ENCODE results near the gene TRNT1.
A peak's percentile ranks its signal among the peaks of the same experiment; 100 is the strongest.

Gene TRNT1

DNA sequence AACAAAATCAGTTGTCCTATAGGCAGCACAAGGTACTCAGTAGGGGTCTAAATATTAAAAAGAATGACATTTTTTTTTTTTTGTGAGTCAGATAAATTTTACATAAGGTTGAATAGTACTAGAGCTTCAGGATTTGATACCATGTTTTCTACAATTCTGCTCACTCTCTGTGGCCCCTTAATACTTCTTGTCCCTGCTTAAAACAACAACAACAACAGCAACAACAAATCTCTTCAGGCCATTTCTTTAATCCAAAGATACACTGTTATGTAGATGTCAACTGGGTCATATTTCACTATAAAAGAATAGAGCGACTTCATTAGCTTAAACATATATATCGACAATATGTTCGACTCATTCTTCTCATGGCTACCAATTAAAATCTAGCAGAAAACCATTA lies 19.6 kb upstream of the TRNT1 start:
- Histone ChIP-seq H3F3A (ENCODE audit: control insufficient read depth, insufficient read depth) (no peaks in the 10 kb centered on the region), H4K20me1 (ENCODE audit: control insufficient read depth, insufficient read depth, low read depth, low read length) (no peaks in the 10 kb centered on the region), H3K4me2 (ENCODE audit: low read length) (no peak overlapping the region), H3K9me2 (replicated peaks; ENCODE audit: control insufficient read depth, low read length) (no peaks in the 10 kb centered on the region), H3K27me3 (ENCODE audit: control insufficient read depth, low read length) (no peaks in the 10 kb centered on the region), H3K79me2 (ENCODE audit: control insufficient read depth, low read length) (no peaks in the 10 kb centered on the region), H3K27ac (ENCODE audit: low read depth, low read length) (no peak overlapping the region), H3K4me1 (ENCODE audit: control insufficient read depth, low read length) (peaks cover 49% of the 10 kb centered on the region), H3K4me3 (ENCODE audit: low read length) (no peak overlapping the region), H3K36me3 (ENCODE audit: control insufficient read depth, low read length) (no peaks in the 10 kb centered on the region), H3K9me3 (ENCODE audit: control insufficient read depth, insufficient read depth, low read length) (no peaks in the 10 kb centered on the region)
- no peak for TF ChIP-seq EZH2phosphoT487 (IDR thresholded peaks at IDR 0.05; ENCODE audit: borderline replicate concordance, low read length)
- TF ChIP-seq, protein P1, sequence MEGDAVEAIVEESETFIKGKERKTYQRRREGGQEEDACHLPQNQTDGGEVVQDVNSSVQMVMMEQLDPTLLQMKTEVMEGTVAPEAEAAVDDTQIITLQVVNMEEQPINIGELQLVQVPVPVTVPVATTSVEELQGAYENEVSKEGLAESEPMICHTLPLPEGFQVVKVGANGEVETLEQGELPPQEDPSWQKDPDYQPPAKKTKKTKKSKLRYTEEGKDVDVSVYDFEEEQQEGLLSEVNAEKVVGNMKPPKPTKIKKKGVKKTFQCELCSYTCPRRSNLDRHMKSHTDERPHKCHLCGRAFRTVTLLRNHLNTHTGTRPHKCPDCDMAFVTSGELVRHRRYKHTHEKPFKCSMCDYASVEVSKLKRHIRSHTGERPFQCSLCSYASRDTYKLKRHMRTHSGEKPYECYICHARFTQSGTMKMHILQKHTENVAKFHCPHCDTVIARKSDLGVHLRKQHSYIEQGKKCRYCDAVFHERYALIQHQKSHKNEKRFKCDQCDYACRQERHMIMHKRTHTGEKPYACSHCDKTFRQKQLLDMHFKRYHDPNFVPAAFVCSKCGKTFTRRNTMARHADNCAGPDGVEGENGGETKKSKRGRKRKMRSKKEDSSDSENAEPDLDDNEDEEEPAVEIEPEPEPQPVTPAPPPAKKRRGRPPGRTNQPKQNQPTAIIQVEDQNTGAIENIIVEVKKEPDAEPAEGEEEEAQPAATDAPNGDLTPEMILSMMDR (IDR thresholded peaks at IDR 0.05; ENCODE audit: low read depth, low read length, poor library complexity, severe bottlenecking) = no peak

DNA sequence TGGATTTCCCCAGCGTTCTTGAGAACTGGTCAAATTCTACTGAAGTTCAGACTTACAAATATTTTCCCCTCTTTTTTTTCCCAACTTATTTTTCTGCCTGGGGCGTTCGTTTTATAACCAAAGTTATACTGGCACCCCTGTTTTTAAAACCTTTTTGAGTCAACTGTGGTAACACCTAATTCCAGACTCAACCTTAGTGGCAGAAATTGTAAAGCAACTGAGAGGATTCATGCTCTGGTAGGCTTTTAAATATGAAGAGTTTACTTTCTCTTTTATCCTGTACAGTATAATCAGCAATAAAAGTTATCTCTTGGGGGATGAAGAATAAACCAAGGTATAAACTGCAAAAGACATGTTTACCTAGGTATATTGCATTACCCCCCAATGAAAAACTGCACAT lies 18.9 kb upstream of the TRNT1 start:
- Histone ChIP-seq H3K36me3 (ENCODE audit: control insufficient read depth, low read length) (no peaks in the 10 kb centered on the region), H3K4me2 (ENCODE audit: low read length) (no peak overlapping the region), H3K9me3 (ENCODE audit: control insufficient read depth, insufficient read depth, low read length) (no peaks in the 10 kb centered on the region), H3K27ac (ENCODE audit: low read depth, low read length) (no peak overlapping the region), H3K27me3 (ENCODE audit: control insufficient read depth, low read length) (no peaks in the 10 kb centered on the region), H4K20me1 (ENCODE audit: control insufficient read depth, insufficient read depth, low read depth, low read length) (no peaks in the 10 kb centered on the region), H3K4me1 (ENCODE audit: control insufficient read depth, low read length) (peaks cover 49% of the 10 kb centered on the region), H3K4me3 (ENCODE audit: low read length) (no peak overlapping the region), H3K9me2 (replicated peaks; ENCODE audit: control insufficient read depth, low read length) (no peaks in the 10 kb centered on the region), H3F3A (ENCODE audit: control insufficient read depth, insufficient read depth) (no peaks in the 10 kb centered on the region), H3K79me2 (ENCODE audit: control insufficient read depth, low read length) (no peaks in the 10 kb centered on the region)
- TF ChIP-seq, protein P1 (IDR thresholded peaks at IDR 0.05; ENCODE audit: low read depth, low read length, poor library complexity, severe bottlenecking) = no peak
- TF ChIP-seq EZH2phosphoT487 (IDR thresholded peaks at IDR 0.05; ENCODE audit: borderline replicate concordance, low read length) = no peak

DNA sequence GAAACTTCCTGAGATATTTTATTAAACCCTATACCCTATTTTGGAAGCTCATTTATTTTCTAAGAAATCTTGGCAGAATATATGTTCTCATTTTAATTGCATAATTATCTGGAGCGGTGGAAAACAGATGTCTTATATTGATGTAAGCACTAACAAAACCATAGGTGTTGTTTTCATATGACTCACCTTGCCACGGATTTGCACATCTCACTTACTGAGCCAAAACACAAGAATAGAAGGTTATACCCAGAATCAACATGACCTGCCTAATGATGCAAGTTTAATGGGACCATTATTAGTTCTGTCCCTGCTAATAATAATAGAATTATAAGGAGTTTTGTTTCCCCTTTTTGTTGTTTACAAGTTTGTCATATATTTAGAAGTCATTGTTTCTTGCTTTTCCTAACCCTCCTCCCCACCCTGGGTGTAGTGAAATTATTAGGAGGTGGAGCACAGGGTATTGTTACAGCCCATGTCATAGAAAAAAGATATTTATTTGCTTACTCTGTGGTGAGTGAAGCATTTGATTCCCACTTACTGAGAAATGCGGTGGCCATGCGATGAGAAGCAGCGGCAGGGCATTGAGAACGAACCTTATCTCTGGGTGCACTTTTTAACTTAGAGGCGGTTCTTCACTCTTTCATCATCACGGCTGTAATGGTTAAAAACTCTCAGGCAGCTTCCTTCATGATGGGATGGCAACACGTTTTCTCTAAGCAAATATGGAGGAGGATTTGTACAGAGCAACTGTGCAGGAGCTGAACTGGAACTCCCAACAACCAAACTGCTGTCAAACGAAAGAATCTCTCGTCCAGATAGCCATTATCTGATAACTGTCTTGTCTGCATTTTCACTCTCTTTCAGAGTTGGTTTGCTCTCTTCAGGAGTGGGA lies 17.1 kb upstream of the TRNT1 start:
- peaks cover 49% of the 10 kb centered on the region for H3K4me1 ChIP-seq (ENCODE audit: control insufficient read depth, low read length)
- TF ChIP-seq, protein P1 (IDR thresholded peaks at IDR 0.05; ENCODE audit: low read depth, low read length, poor library complexity, severe bottlenecking) = no peak
- TF ChIP-seq EZH2phosphoT487 (IDR thresholded peaks at IDR 0.05; ENCODE audit: borderline replicate concordance, low read length) = no peak
- peak overlapping the region; percentile 79 for H3K4me2 ChIP-seq (ENCODE audit: low read length)
- no peaks in the 10 kb centered on the region for H3F3A ChIP-seq (ENCODE audit: control insufficient read depth, insufficient read depth)
- peak overlapping the region; percentile 64 for H3K4me3 ChIP-seq (ENCODE audit: low read length)
- no peaks in the 10 kb centered on the region for H3K79me2 ChIP-seq (ENCODE audit: control insufficient read depth, low read length)
- no peaks in the 10 kb centered on the region for H3K36me3 ChIP-seq (ENCODE audit: control insufficient read depth, low read length)
- H3K27ac ChIP-seq (ENCODE audit: low read depth, low read length) = peak overlapping the region; percentile 43
- no peaks in the 10 kb centered on the region for H4K20me1 ChIP-seq (ENCODE audit: control insufficient read depth, insufficient read depth, low read depth, low read length)
- no peaks in the 10 kb centered on the region for H3K27me3 ChIP-seq (ENCODE audit: control insufficient read depth, low read length)
- no peaks in the 10 kb centered on the region for H3K9me2 ChIP-seq (replicated peaks; ENCODE audit: control insufficient read depth, low read length)
- H3K9me3 ChIP-seq (ENCODE audit: control insufficient read depth, insufficient read depth, low read length) = no peaks in the 10 kb centered on the region
